Prostate gland (tissue), 2 donors: ENCODE measurements around the gene ARHGEF12.

Experiments used
- POLR2A ChIP-seq: fragments of 450-650 bp; IDR thresholded peaks from one replicate; pipeline ENCODE4 v1.6.1; 2016; ENCODE audit warnings: antibody characterized with exemption, mild to moderate bottlenecking
- POLR2AphosphoS5 ChIP-seq: sonication (generic); formaldehyde crosslinking; IDR thresholded peaks from one replicate; pipeline ENCODE4 v1.6.1; 2017; ENCODE audit warnings: antibody characterized with exemption
- TF ChIP-seq, protein P1 (sequence below), 4 experiments: fragments of 200-600 bp in 2 of 4; fragments of 450-650 bp in 2 of 4; sonication (generic) in 2 of 4; IDR thresholded peaks; 1 replicate in 3 of 4; 2 replicates in 1 of 4; pipeline ENCODE4 v1.5.1; 2016 to 2019; ENCODE audit warnings: antibody characterized with exemption in 4 of 4, mild to moderate bottlenecking in 2 of 4, moderate library complexity in 2 of 4

DNA sequence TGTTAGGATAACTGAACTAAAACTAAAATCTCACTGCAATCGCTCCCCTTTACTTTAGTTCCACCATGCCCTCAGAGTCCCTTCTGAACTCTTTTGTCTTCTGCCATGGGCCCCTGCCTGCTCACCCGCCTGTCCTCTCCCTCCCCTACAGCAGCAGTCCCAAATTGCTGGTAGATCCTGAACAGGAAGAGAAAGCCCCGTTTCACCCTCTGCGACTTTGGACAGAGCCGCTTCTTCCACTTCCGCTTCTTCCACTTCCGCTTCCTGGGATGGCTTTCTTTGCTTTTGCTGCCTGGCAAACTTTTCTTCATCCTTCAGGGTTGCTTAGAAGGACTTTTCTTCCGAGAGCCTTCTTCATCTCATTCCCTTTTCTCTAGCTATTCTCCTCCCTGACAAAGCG is 46.8 kb upstream of the ARHGEF12 start:
- TF ChIP-seq POLR2A, result no peak
- TF ChIP-seq, protein P1, sequence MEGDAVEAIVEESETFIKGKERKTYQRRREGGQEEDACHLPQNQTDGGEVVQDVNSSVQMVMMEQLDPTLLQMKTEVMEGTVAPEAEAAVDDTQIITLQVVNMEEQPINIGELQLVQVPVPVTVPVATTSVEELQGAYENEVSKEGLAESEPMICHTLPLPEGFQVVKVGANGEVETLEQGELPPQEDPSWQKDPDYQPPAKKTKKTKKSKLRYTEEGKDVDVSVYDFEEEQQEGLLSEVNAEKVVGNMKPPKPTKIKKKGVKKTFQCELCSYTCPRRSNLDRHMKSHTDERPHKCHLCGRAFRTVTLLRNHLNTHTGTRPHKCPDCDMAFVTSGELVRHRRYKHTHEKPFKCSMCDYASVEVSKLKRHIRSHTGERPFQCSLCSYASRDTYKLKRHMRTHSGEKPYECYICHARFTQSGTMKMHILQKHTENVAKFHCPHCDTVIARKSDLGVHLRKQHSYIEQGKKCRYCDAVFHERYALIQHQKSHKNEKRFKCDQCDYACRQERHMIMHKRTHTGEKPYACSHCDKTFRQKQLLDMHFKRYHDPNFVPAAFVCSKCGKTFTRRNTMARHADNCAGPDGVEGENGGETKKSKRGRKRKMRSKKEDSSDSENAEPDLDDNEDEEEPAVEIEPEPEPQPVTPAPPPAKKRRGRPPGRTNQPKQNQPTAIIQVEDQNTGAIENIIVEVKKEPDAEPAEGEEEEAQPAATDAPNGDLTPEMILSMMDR (IDR thresholded peaks at IDR 0.05), result no peak
- no peak for TF ChIP-seq POLR2AphosphoS5
